NCI-H2171 treated with DMSO at 0.1 percent for 48 hours (cell line): ENCODE data around the gene GRIFIN.
A peak's percentile ranks its signal among the peaks of the same experiment; 100 is the strongest.

Experiments used
- DNase-seq: peaks from one replicate; lab custom pipeline; 2025; lab: John Stamatoyannopoulos, UW

Gene GRIFIN

GRCh38 chr7:2512713-2513112 is 36.5 kb upstream of the GRIFIN start:
- DNase-seq, result no peak

- no peak for DNase-seq
Observed at GRCh38 chr7:2512179-2512661, 36.0 kb upstream of the GRIFIN start.

- DNase-seq, result no peak
Observed at GRCh38 chr7:2511769-2512168, 35.6 kb upstream of the GRIFIN start.

DNA sequence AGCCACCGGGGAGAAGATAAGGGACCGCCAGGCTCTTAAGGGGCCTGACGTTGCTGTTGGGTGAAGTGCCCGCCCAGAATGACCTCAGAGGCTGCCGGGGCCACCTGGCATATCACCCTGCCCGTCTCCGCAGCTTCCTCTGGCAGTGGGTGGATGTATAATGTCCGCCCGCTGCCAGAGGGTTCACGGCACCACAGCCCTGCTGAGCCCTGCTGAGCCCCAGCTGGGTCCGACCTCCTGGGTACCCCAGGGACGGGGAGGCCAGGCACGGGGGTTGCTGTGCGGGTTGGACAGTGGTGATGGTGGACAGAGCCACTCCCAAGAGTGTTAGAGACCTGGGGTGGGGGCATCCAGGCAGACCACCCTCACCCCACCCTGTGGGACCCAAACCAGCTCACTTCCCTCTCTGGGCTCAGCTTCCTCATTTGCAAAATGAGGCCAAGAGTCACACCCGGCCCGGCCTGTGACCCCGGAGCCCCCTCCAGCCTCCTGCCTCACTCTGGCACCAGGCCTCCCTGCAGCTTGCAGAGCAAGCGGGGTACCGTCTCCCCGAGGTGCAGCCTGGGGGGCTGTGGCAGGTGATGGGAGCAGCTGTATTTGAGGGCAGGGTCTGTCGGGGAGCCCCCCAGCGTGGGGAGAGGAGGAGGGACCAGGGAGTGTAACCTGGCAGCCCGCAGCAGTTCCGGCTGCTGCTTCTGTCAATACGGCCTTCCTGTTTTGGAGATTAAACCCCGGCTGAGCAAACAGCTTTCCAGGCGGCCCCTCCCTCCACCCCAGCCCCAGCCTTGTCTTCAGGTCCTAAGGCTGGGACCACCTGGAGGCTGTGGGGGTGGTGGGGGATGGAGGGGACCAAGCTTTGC is 34.9 kb upstream of the GRIFIN start:
- DNase-seq, result no peak

DNA sequence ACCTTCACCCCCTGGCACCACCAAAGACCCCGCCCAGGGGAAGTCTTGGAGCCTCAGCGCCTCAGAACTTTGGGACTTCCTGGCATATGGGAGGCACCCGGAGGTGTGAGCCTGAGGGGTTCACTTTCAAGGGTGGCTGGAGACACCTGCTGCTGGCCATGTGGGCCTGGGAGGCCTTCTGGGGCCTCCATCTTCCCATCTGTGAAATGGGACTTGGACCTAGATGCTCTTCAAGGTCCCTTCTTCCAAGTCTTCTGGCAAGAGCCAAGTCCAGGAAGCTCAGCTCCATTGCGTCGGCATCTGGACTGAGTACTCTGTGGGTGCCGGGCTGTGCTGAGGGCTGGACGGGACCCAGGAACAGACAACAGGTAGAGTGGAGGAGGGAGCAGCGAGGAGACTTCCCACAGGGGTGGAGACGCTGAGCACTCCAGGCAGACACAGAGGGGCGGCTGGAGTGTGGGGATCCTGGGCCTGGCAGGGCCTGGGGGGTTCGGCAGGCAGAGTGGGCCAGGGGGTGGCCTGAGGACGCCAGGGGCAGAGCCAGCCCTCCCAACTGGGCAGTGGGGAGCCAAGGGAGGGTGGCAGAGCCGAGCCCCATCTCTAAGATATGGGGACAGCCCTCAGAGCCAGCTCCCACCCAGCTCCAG is 34.1 kb upstream of the GRIFIN start:
- no peak for DNase-seq

- DNase-seq, result no peak
Observed at GRCh38 chr7:2509298-2509906, 33.2 kb upstream of the GRIFIN start.

DNA sequence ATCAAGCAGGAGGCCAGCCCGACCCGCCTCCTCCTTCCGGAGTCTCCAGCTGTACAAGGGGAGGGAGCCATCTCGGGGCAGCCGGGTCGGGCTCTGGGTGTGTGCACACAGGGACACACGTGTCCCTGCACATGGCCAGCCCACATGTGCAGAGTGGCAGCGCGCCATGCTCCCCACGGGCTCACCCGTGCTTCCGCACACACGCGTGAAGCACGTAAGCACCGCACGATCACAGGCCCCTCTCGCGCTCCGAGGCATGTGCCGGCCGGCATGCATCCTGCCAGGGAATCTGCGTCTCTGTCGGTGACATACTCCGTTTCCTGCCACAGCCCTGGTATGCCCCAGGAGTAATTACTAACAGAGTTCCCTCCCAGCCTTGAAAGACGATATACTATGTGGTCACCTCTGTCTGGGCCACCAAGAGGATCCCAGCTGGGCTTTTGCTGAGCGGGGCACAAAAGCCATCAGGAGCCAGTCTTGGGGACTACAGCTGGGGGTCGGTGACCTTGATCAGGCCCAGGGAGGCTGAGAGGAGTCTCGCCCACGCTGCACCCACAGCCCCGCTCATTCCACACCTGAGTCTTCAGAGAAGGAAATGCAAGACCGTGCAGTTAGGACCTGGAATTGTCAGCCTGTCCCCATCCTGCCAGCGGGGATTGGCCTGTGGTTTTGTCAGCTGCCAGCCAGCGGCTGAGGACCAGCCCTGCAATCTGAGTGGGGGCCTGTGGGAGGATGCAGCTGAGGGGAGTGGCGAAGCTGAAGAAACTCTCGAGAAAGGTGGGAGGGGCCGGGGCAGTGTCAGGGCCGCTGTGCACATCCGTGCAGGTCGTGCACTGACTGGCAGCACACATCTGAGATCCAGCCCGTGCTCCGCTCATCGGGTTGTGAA is 32.4 kb upstream of the GRIFIN start:
- peak; percentile 36 for DNase-seq

DNA sequence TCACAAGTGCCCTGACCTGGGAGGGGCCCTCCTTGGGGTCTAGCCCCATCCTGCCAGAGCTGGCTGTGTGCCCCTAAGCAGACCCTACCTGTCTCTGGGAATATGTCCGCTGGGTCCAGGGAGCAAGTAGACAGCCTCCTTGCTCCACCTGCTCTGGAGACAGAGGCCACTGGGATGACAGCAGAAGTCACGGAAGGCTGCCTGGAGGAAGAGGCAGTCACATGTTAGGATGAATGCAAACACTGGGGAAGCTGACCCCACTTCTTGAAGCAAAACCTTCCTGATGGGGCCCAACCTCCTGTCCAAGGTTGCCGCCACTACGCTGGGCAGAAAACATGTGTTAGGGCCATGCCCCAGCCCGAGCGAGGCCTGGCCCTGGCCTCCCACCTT is 31.7 kb upstream of the GRIFIN start:
- DNase-seq, result no peak

GRCh38 chr7:2507208-2507916 is 31.2 kb upstream of the GRIFIN start:
- DNase-seq, result no peak

DNA sequence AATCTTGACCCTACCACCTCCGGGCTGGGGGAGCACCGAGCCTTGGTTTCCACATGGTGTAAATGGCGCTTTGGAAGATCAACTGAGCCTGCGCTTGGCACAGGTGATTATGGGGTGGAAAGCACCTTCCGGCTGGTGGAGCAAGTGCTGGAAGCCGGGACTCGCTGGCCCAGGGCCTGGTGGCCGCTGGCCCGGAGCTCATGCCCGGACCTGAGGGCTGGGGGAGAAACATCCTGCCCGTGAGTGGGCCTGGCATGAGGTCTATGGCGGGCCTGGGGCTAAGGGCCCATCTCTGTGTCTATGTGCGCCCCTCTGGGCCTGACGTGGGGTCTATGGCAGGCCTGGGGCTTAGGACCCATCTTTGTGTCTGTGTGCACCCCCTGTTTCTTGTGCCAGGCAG is 29.2 kb upstream of the GRIFIN start:
- DNase-seq, result no peak

DNA sequence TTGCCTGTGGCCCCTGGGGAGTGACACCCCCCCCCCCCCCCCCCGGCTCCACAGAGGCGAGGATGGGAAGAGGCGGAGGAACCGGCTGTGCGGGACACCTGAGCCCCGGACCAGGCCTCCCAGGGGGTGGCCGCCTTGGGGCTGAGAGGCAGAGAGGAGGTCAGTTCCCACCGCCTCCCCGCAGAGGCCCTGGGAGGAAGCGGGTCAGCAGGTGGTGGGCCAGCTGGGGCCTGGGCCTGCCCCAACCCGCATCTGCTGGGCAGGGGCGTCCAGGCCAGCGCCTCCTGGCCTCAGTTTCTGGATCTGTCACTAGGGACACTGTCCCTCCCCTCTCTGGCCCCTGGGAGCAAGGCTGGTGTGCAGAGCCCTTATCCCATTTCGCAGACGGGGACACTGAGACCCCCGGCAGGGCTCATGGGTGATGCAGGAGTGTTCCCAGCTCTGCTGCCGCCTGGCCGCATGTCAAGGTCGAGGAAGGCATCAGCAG is 28.7 kb upstream of the GRIFIN start:
- DNase-seq, result no peak

GRCh38 chr7:2504128-2504888 is 28.1 kb upstream of the GRIFIN start:
- no peak for DNase-seq

DNA sequence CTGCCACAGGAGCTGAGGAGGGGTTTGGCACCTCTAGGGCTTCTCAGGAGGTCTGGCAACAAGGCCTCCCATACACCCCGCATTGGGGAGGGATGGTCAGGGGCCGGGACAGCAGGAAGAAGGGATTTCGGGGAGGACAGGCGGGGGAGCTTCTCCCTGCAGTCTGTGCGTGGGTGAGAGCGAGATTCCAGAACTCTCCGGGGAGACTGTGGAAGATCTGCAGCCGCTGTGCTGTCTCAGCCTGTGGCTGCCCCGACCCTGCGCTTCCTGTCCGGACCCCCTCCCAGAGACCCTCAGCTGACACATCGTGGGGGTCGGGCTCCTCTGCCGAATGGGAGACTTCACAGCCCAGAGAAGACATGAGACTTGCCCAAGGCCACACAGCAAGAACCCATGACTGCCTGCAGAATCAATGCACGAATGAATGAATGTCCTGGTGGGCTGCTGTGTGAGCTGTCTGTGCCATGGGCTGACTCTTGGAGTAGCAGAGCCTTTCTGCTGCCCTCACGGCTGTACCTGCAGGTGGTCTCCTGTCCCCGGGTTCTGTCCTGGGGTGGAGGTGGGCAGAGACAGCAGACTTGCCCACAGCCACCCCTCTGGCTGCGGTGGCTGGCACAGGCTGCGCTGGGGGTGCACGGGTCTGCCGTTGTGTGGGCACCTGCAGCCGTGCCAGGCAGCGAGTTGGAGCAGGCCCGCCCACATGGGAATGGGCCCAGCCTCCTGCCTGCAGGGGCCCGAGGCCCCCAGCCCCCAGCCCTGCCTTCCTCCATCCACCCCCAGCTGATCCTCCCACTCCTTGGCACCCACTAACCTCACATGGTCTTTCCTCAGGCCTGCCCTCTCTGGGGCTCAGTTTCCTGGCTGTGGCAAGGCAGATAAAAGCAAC is 27.1 kb upstream of the GRIFIN start:
- DNase-seq, result no peak

DNA sequence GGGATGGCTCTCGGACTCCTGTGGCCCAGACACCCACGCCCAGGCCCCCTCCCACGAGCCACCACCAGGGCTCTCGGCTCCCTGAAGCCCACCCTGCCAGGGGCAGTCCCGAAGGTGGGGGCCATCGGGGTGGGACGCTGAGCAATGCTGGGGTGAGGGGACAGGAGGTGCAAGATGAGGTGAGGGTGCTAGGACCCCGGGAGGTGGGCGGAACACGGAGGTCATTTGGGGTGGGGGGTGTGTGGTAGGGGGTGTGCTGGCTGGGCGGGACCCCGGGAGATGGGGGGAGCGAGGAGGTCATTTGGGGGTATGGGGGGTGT is 26.4 kb upstream of the GRIFIN start:
- DNase-seq, result no peak

- DNase-seq, result no peak
Observed at GRCh38 chr7:2501947-2502646, 25.9 kb upstream of the GRIFIN start.

DNA sequence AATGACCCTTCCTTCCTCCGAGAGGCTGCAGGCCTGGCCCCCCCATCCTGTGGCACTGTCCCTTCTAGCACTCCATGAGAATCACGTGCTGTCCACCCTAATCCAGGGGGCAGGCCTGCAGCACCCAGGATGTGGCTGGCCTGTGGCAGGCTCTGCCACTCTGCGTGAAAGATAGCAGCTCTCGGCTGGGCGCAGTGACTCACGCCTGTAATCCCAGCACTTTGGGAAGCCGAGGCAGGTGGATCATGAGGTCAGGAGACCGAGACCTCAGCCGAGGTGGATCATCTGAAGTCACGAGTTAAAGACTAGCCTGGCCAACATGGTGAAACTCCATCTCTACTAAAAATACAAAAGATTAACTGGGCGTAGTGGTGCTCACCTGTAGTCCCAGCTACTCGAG is 24.5 kb upstream of the GRIFIN start:
- no peak for DNase-seq

- DNase-seq, result no peak
Observed at GRCh38 chr7:2499719-2500430, 23.7 kb upstream of the GRIFIN start.

GRCh38 chr7:2499181-2499580 is 23.0 kb upstream of the GRIFIN start:
- no peak for DNase-seq
